ENCODE results near the gene TUBB4B. TPM values are rescaled to one million over a fixed set of nuclear protein-coding genes. Genes with fewer than 3 reads are reported as not detected.
A peak's percentile ranks its signal among the peaks of the same experiment; 100 is the strongest.

TUBB4B gene
- total RNA-seq, 1 donor from 2014 or later: 134 TPM

- peaks cover 12% of the 10 kb centered on the region for H3K27me3 Mint-ChIP-seq (ENCODE audit: unreplicated experiment)
- peak overlapping the region; percentile 59 for H3K4me3 Mint-ChIP-seq (ENCODE audit: unreplicated experiment)
- H3K27ac Mint-ChIP-seq (ENCODE audit: unreplicated experiment): peak overlapping the region; percentile 48
- H3K9me3 Mint-ChIP-seq (ENCODE audit: unreplicated experiment): no peaks in the 10 kb centered on the region
- H3K4me1 Mint-ChIP-seq (ENCODE audit: unreplicated experiment): peaks cover 6% of the 10 kb centered on the region
- no peak for DNase-seq (ENCODE audit: low spot score)
- TF ChIP-seq, protein P1, sequence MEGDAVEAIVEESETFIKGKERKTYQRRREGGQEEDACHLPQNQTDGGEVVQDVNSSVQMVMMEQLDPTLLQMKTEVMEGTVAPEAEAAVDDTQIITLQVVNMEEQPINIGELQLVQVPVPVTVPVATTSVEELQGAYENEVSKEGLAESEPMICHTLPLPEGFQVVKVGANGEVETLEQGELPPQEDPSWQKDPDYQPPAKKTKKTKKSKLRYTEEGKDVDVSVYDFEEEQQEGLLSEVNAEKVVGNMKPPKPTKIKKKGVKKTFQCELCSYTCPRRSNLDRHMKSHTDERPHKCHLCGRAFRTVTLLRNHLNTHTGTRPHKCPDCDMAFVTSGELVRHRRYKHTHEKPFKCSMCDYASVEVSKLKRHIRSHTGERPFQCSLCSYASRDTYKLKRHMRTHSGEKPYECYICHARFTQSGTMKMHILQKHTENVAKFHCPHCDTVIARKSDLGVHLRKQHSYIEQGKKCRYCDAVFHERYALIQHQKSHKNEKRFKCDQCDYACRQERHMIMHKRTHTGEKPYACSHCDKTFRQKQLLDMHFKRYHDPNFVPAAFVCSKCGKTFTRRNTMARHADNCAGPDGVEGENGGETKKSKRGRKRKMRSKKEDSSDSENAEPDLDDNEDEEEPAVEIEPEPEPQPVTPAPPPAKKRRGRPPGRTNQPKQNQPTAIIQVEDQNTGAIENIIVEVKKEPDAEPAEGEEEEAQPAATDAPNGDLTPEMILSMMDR (IDR thresholded peaks at IDR 0.05; ENCODE audit: unreplicated experiment): no peak
- peaks cover 13% of the 10 kb centered on the region for H3K36me3 Mint-ChIP-seq (ENCODE audit: low read depth, unreplicated experiment)
These were observed 27.7 kb upstream of the TUBB4B start for GRCh38 chr9:137213160-137214060.

DNA sequence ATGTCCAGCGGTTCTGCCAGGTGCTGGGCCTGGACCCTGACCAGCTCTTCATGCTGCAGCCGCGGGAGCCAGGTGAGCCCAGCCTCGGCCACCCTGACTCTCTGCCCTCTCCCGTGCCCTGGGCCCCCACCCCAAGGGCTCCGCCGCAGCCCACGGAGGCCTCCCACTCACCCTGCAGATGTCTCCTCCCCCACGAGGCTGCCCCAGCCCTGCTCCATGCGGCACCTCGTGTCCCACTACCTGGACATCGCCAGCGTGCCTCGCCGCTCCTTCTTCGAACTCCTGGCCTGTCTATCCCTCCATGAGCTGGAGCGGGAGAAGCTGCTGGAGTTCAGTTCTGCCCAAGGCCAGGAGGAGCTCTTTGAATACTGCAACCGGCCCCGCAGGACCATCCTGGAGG lies 26.5 kb upstream of the TUBB4B start:
- H3K4me1 Mint-ChIP-seq (ENCODE audit: unreplicated experiment): peaks cover 6% of the 10 kb centered on the region
- no peaks in the 10 kb centered on the region for H3K9me3 Mint-ChIP-seq (ENCODE audit: unreplicated experiment)
- TF ChIP-seq, protein P1 (IDR thresholded peaks at IDR 0.05; ENCODE audit: unreplicated experiment): no peak
- H3K4me3 Mint-ChIP-seq (ENCODE audit: unreplicated experiment): no peak overlapping the region
- peaks cover 11% of the 10 kb centered on the region for H3K36me3 Mint-ChIP-seq (ENCODE audit: low read depth, unreplicated experiment)
- peaks cover 9% of the 10 kb centered on the region for H3K27me3 Mint-ChIP-seq (ENCODE audit: unreplicated experiment)
- DNase-seq (ENCODE audit: low spot score): no peak
- H3K27ac Mint-ChIP-seq (ENCODE audit: unreplicated experiment): no peak overlapping the region

- peaks cover 11% of the 10 kb centered on the region for H3K36me3 Mint-ChIP-seq (ENCODE audit: low read depth, unreplicated experiment)
- DNase-seq (ENCODE audit: low spot score): no peak
- H3K27ac Mint-ChIP-seq (ENCODE audit: unreplicated experiment): no peak overlapping the region
- TF ChIP-seq, protein P1 (IDR thresholded peaks at IDR 0.05; ENCODE audit: unreplicated experiment): no peak
- H3K4me1 Mint-ChIP-seq (ENCODE audit: unreplicated experiment): peaks cover 6% of the 10 kb centered on the region
- H3K27me3 Mint-ChIP-seq (ENCODE audit: unreplicated experiment): peaks cover 9% of the 10 kb centered on the region
- H3K4me3 Mint-ChIP-seq (ENCODE audit: unreplicated experiment): no peak overlapping the region
- no peaks in the 10 kb centered on the region for H3K9me3 Mint-ChIP-seq (ENCODE audit: unreplicated experiment)
These were observed 25.7 kb upstream of the TUBB4B start for GRCh38 chr9:137215196-137215986.

DNA sequence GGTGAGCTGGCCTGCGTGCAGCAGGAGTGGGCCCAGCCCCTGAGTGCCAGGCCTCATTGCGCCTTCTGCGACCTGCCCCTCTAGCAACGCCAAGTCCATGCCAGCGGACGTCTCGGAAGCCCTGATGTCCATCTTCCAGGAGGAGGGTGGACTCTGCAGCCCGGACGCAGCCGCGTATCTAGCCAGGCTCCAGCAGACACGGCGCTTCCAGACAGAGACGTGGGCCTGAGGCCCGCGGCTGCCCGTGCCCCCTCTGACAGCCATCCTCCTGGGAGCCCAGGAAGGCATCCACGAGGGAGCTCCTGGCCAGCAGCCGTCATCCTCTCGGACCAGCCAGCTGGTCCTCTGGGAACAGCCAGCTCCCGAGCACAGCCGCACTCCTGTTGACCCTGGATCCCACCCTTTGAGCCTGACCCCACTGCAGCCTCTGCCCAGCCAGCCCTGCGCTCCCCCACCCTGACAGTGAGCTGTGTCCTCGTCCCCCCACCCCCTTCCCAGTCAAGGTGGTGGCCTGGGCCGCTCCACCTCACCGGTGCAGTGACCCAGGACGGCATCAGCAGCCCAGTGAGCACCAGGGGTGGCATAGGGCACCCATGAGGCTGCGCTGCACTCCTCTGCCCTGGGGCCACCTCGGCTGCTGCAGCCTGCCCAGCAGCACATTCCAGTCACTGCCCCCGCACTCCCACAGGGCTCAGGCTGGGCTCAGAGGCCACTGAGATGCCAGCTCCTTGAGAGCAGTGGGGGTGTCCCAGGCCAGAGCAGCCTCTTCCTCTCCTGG lies 24.7 kb upstream of the TUBB4B start:
- Mint-ChIP-seq H3K4me1 (ENCODE audit: unreplicated experiment) (peaks cover under 1% of the 10 kb centered on the region), H3K9me3 (ENCODE audit: unreplicated experiment) (no peaks in the 10 kb centered on the region), H3K4me3 (ENCODE audit: unreplicated experiment) (no peak overlapping the region), H3K36me3 (ENCODE audit: low read depth, unreplicated experiment) (peaks cover 6% of the 10 kb centered on the region), H3K27me3 (ENCODE audit: unreplicated experiment) (peaks cover 8% of the 10 kb centered on the region), H3K27ac (ENCODE audit: unreplicated experiment) (no peak overlapping the region)
- TF ChIP-seq, protein P1 (IDR thresholded peaks at IDR 0.05; ENCODE audit: unreplicated experiment): no peak
- DNase-seq (ENCODE audit: low spot score): no peak

Measured in endothelial cell (in vitro differentiated cells).